Sigmoid colon (tissue), 7 donors: ENCODE results near the gene RPL10. TPM values are rescaled to one million over a fixed set of nuclear protein-coding genes. Genes with fewer than 3 reads are reported as not detected.

Experiments used
- DNase-seq: peaks from one replicate; pipeline ENCODE4 v3.0.0-alpha.2; 2019
- H3K27ac ChIP-seq, 4 donors: fragments of 200-600 bp; sonication (generic); one replicate each; pipeline ENCODE4 v1.5.1; 2016 to 2019; ENCODE audit warnings: mild to moderate bottlenecking in 1 of 4
- H3K27me3 ChIP-seq, 3 donors: fragments of 200-600 bp; sonication (generic); one replicate each; pipeline ENCODE4 v1.5.1; 2019; ENCODE audit warnings: mild to moderate bottlenecking in 1 of 3
- H3K36me3 ChIP-seq, 4 donors: fragments of 200-600 bp; sonication (generic); one replicate each; pipeline ENCODE4 v1.5.1; 2016 to 2019
- H3K4me1 ChIP-seq, 4 donors: fragments of 200-600 bp; sonication (generic); one replicate each; pipeline ENCODE4 v1.5.1; 2017 to 2019
- H3K4me3 ChIP-seq, 4 donors: fragments of 200-600 bp; sonication (generic); one replicate each; pipeline ENCODE4 v1.5.1; 2017 to 2019; ENCODE audit warnings: mild to moderate bottlenecking in 2 of 4, moderate library complexity in 1 of 4
- H3K9me3 ChIP-seq, 4 donors: fragments of 200-600 bp in 3 of 4; sonication (generic) in 3 of 4; one replicate each; pipeline versions ENCODE4 v1.5.1 to v1.6.1; 2013 to 2019
- CTCF ChIP-seq, 4 experiments: fragments of 450-650 bp in 3 of 4; fragments of 200-600 bp in 1 of 4; IDR thresholded peaks; one replicate each; pipeline ENCODE4 v1.5.1; 2016 to 2019; ENCODE audit warnings: antibody characterized with exemption in 4 of 4, mild to moderate bottlenecking in 3 of 4, moderate library complexity in 2 of 4
- EP300 ChIP-seq, 4 donors: sonication (generic); formaldehyde crosslinking; IDR thresholded peaks; one replicate each; pipeline ENCODE4 v1.6.1; 2017; ENCODE audit warnings: antibody characterized with exemption in 4 of 4
- POLR2A ChIP-seq, 2 donors: fragments of 450-650 bp; IDR thresholded peaks; one replicate each; pipeline ENCODE4 v1.6.1; 2016; ENCODE audit warnings: antibody characterized with exemption in 2 of 2, mild to moderate bottlenecking in 2 of 2, moderate library complexity in 2 of 2
- POLR2AphosphoS5 ChIP-seq, 4 donors: sonication (generic); formaldehyde crosslinking; IDR thresholded peaks; one replicate each; pipeline ENCODE4 v1.6.1; 2017; ENCODE audit warnings: antibody characterized with exemption in 4 of 4
- WGBS, 2 donors: extraction: QIAGEN DNeasy Blood & Tissue Kit; methylation state at CpG; one replicate each; pipeline ENCODE4 v1.1.7; 2013; 5-methylcytosine and 5-hydroxymethylcytosine counted together
- intact Hi-C: fragments of 100-400 bp; cut with DNase I; formaldehyde crosslinking; loops from one replicate; pipeline ENCODE4 v1.15.1; 2023
- polyA plus RNA-seq, 3 donors: library from polyadenylated mRNA; stranded (reverse); fragments of 200-250 nt; gene quantifications; one replicate each; pipeline ENCODE4 v1.2.3, GENCODE V29; 2013
- total RNA-seq, 4 donors: library from RNA; depleted of rRNA; stranded (reverse); fragments of >200 nt; gene quantifications; one replicate each; pipeline ENCODE4 v1.1.0, GENCODE V29; 2016
- donor health status: healthy with polysubstance abuse.
- donor health status: Bipolar disorder and iron deficiency.
- donor health status: healthy.

RPL10 gene
- total and polyA plus RNA-seq, 7 donors: 3,138 to 8,651 (median 5,003) TPM

DNA sequence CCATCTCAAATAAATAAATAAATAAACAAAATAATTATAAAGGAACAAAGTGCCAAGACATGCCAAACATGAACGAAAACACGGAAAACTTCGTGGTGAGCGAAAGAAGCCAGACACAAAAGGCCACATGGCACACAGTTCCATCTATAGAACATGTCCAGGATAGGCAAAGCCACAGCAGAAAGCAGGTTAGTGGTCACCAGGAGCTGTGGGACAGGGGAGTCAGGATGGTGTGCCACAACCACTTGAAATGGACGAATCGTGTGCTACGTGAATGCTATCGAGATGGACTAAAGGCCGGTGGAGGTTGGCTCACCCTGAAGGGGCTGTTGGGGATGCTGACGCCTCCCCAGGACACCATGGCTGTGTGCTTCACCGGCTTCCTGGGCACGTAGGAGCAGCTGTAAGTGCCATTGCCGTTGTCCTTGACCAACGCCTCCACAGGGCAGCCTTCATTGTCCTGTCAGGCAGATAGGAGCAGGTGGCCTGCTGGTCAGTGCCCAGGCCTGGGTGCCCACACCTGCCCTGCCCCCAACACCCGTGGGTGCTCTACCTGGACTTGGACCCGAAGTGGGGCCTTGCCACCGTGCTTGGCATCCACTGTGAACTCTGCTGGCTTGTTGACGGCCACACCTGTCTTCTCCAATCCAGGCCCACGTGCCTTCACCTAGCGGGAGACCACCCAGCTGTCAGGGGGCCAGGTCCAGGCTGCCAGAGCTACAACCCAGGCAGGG is 34.3 kb upstream of the RPL10 start:
- TF ChIP-seq POLR2A (IDR thresholded peaks at IDR 0.05): no peak
- peak; percentile 9 to 66 (median 38) for TF ChIP-seq POLR2AphosphoS5 (IDR thresholded peaks at IDR 0.05)
- Histone ChIP-seq H3K4me1 (peaks cover 0 to 86% (median 52%) of the 10 kb centered on the region in 4 donors), H3K9me3 (no peaks in the 10 kb centered on the region), H3K27ac (peak overlapping the region; percentile 98 to 99 (median 98)), H3K4me3 (no peak overlapping the region), H3K27me3 (no peaks in the 10 kb centered on the region), H3K36me3 (peaks cover 51 to 94% (median 82%) of the 10 kb centered on the region in 4 donors)
- intact Hi-C loops: no loop called here
- no peak for DNase-seq
- WGBS, 2 donors: 84 to 88% methylated on average over 20 of the region's 20 CpGs

DNA sequence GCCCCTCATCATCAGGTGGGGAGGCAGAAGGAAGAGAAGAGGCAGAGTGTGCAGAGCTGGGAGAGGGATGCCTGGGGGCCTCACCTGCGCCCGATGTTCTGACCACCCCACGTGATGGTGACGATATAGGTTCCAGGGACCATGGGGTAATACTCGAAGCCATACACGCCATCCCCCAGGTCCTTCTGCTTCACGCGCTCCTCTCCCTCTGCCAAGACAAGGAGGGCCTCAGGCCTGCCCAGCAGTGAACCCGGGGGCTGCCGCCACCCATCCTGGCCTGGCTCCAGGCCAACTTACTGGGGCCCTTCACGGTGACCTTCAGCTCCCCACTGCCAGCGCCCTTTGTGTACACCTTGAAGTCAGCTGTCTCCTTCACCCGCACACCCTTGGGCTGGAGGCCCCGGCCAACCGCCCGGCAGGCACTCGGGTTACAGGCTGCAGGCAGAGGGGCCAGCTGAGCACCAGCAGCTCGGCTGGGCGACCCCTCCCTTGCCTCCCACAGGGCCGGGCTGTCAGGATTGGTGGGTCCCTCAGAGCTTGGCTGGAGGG is 33.1 kb upstream of the RPL10 start:
- WGBS, 2 donors: 77 to 83% methylated on average over 20 of the region's 20 CpGs
- intact Hi-C loops: no loop called here
- Histone ChIP-seq H3K27me3 (no peaks in the 10 kb centered on the region), H3K4me1 (peaks cover 0 to 76% (median 49%) of the 10 kb centered on the region in 4 donors), H3K4me3 (peak overlapping the region in 2 of 4 donors; percentile 17 to 80), H3K9me3 (no peaks in the 10 kb centered on the region), H3K27ac (peak overlapping the region; percentile 98 to 99 (median 98)), H3K36me3 (peaks cover 43 to 89% (median 71%) of the 10 kb centered on the region in 4 donors)
- no peak for DNase-seq
- TF ChIP-seq POLR2A (IDR thresholded peaks at IDR 0.05): no peak
- TF ChIP-seq POLR2AphosphoS5 (IDR thresholded peaks at IDR 0.05): peak in 3 of 4 donors; percentile 5 to 67 (median 58)
- TF ChIP-seq EP300 (IDR thresholded peaks at IDR 0.05): no peak
- no peak for TF ChIP-seq CTCF (IDR thresholded peaks at IDR 0.05)

DNA sequence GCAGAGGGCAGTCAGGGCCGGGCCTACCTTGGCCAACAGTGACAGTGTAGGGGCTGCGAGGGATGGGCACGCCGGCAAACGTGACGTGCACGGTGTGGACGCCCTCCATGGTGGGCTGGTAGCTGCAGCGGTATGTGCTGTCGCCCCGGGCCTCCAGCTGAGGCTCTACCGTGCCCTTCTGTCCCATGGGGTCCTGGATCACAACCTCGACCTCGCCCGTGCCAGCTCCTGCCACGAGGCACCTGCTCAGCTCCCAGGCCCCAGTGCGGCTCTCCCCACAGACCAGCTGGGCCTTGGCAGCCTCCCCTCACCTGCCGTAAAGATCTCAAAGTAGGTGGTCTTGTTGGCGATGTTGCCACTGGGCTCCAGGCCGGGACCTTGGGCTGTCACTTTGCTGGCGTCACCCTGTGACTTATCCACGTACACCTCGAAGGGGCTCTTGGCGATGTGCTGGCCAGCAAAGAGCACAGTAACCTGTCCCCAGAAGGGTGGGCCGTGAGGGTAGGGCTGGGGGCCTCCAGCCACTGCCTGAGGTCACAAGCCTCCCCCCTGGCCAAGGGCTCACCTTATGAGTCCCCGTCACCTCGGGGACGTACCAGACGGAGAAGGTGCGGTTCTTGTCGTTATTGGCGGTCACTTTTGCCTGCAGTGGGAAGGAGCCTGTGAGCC is 32.0 kb upstream of the RPL10 start:
- H3K4me1 ChIP-seq: peaks cover 0 to 71% (median 46%) of the 10 kb centered on the region in 4 donors
- intact Hi-C loops: no loop called here
- no peaks in the 10 kb centered on the region for H3K27me3 ChIP-seq
- no peaks in the 10 kb centered on the region for H3K9me3 ChIP-seq
- no peak for DNase-seq
- TF ChIP-seq EP300 (IDR thresholded peaks at IDR 0.05): no peak
- TF ChIP-seq CTCF (IDR thresholded peaks at IDR 0.05): no peak
- peak; percentile 8 to 78 (median 44) for TF ChIP-seq POLR2AphosphoS5 (IDR thresholded peaks at IDR 0.05)
- peak overlapping the region in 3 of 4 donors; percentile 17 to 80 (median 77) for H3K4me3 ChIP-seq
- H3K36me3 ChIP-seq: peaks cover 48 to 92% (median 75%) of the 10 kb centered on the region in 4 donors
- peak overlapping the region; percentile 98 to 99 (median 98) for H3K27ac ChIP-seq
- WGBS, 2 donors: 91% methylated on average over 32 of the region's 32 CpGs

- no peak for DNase-seq
- peak overlapping the region; percentile 98 to 99 (median 98) for H3K27ac ChIP-seq
- H3K27me3 ChIP-seq: no peaks in the 10 kb centered on the region
- H3K36me3 ChIP-seq: peaks cover 43 to 87% (median 70%) of the 10 kb centered on the region in 4 donors
- H3K4me3 ChIP-seq: peak overlapping the region in 3 of 4 donors; percentile 77 to 80 (median 78)
- intact Hi-C loops: no loop called here
- H3K9me3 ChIP-seq: no peaks in the 10 kb centered on the region
- TF ChIP-seq CTCF (IDR thresholded peaks at IDR 0.05): no peak
- TF ChIP-seq POLR2AphosphoS5 (IDR thresholded peaks at IDR 0.05): peak; percentile 20 to 49 (median 34)
- 88 to 89% methylated on average over 11 of the region's 11 CpGs for WGBS, 2 donors
- peaks cover 0 to 65% (median 46%) of the 10 kb centered on the region in 4 donors for H3K4me1 ChIP-seq
Measured at GRCh38 chrX:154366666-154367055, 31.5 kb upstream of the RPL10 start.
